GM13977 (cell line): ENCODE results near the gene CNTNAP2.

Source experiments
- DNase-seq: peaks from one replicate; pipeline ENCODE4 v3.0.0; 2012; ENCODE audit warnings: low spot score
- in situ Hi-C: fragments of 300-500 bp; cut with MboI; formaldehyde crosslinking; loops from one replicate; pipeline ENCODE4 v1.12.0; 2022; ENCODE audit warnings: low sequenced_read_pairs, low pct_unique_long_range_greater_than_20kb, mixed read lengths, inconsistent platforms; ENCODE audit not compliant: unreplicated experiment
- TF ChIP-seq, protein P1 (sequence below): IDR thresholded peaks from 2 replicates; pipeline ENCODE4 v1.5.1; 2012; ENCODE audit warnings: mild to moderate bottlenecking, control low read depth; ENCODE audit not compliant: insufficient read depth; ENCODE audit errors: extremely low read depth, missing control alignments

The CNTNAP2 gene

DNA sequence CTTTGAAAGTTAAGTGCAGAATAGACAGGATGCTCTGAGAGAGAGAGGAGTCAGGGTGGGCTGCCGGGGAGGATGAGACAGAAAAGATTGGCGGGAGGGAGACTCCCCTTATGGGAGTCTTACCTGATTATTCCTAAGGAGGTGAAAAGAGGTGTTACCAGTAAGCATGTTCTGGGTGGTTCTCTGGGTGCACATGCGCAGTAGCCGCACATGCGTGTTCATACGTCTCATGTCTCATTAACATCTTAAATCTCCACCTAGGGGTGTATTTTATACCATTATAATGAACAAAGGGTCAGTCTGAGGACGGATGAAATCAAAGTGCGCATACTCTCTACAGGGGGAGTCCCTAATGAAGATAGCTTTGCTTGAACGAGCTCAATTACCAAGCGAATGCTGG is 1881.0 kb downstream of the CNTNAP2 start:
- no peak for DNase-seq
- in situ Hi-C loops = no loop called here
- TF ChIP-seq, protein P1, sequence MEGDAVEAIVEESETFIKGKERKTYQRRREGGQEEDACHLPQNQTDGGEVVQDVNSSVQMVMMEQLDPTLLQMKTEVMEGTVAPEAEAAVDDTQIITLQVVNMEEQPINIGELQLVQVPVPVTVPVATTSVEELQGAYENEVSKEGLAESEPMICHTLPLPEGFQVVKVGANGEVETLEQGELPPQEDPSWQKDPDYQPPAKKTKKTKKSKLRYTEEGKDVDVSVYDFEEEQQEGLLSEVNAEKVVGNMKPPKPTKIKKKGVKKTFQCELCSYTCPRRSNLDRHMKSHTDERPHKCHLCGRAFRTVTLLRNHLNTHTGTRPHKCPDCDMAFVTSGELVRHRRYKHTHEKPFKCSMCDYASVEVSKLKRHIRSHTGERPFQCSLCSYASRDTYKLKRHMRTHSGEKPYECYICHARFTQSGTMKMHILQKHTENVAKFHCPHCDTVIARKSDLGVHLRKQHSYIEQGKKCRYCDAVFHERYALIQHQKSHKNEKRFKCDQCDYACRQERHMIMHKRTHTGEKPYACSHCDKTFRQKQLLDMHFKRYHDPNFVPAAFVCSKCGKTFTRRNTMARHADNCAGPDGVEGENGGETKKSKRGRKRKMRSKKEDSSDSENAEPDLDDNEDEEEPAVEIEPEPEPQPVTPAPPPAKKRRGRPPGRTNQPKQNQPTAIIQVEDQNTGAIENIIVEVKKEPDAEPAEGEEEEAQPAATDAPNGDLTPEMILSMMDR = no peak

DNA sequence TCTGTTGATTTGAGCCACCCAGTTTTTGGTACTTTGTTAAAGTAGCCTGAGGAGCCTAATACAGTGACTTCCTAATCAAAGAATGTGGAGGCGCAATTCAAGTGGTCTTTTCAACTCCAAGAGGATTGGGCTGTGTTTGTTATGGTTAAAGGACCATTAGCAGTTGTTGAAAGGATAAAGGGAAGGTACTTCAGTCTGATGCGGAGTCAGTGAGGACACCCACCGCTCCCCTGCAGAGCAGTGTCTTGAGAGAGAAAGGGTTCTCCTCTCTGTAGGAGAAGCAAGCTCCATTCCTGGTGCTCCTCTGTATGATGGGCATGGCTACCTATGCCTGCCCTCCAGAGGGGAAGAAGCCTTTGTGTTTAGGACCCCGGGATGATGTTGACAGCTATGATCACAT is 1883.4 kb downstream of the CNTNAP2 start:
- in situ Hi-C loops = no loop called here
- no peak for DNase-seq
- TF ChIP-seq, protein P1 = no peak

DNA sequence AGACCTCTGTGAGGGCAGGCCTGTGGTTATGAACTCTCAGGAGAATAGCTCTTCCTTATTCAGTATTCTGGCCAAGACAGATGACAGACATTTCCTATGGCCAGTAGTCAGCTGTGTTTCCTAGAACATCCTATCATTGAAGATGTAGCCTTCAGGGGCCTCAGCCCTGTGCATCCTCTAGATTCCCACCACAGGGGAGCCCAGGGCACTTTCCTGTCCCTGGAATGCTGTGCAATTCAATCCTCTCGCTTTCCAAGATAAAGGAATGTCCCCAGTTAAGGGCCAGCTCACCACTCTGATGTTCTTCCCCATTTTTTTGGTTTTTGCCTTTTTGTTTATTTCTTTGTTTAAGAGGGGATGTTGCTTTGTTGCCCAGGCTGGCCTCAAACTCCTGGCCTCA is 1895.2 kb downstream of the CNTNAP2 start:
- TF ChIP-seq, protein P1 = no peak
- no peak for DNase-seq
- in situ Hi-C loops = no loop called here

- TF ChIP-seq, protein P1 = no peak
- no peak for DNase-seq
- in situ Hi-C loops = no loop called here
Measured at GRCh38 chr7:148014001-148014400, 1897.4 kb downstream of the CNTNAP2 start.

DNA sequence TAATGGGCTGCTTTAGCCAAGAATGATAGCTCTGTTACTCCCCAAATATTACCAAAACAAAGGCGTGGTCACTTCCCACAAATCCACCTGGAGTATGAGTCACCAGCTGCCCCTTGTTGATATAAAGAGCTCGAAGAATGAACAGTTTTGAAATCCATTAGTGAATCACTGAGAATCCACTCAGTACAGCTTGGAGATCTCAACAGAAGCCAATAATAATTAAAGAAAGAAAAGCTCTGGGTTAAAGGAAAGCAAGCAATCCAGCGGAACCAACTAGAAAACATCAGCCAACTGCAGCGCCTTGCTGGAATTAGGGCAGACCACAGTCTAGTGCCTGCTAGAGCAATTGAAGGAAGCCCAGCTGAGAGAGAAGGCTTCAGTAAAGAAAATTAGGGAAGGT is 1897.9 kb downstream of the CNTNAP2 start:
- in situ Hi-C loops = no loop called here
- no peak for DNase-seq
- TF ChIP-seq, protein P1 = no peak

DNA sequence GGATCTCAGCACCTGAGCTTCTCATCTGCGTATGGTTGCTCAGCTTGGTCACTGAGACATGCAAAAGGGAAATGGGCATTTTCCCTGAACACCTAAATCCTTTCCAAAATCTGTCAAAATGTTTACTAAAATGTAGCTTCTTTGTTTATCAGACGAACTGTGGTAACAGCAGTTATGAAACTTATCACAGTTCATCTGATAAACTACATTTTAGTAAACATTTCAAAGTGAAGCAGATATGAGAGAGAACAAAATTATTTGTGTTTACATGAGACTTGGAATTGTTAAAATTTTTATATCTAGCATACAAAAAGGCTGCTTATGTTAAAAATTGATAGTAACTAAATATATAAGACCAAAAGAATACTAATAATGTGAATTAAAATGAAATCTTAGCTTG is 1900.5 kb downstream of the CNTNAP2 start:
- DNase-seq = no peak
- in situ Hi-C loops = no loop called here
- TF ChIP-seq, protein P1 = no peak

DNA sequence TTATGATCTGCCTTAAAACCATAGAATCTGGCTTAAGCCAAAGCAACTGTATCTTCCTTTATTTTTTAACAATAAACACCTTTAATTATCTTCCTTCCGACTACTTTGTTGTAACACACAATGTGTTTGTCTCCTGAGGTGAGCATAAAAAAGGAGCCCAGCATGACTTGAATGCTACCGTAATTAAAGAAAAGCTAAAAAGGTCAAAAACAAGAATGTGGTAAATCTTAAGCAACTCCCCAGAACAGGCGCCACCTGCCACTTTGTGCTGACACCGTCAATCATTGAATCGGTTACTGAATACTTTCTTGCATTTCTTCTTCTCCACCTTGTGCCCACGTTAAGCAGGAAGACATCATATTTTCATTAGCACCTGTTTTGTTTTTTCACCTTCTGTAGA is 1904.1 kb downstream of the CNTNAP2 start:
- no peak for DNase-seq
- in situ Hi-C loops = no loop called here
- TF ChIP-seq, protein P1 = no peak
